ENCODE data around the gene DCAF6. TPM values are rescaled to one million over a fixed set of nuclear protein-coding genes. Genes with fewer than 3 reads are reported as not detected.

Gene DCAF6
- total and polyA plus RNA-seq, 8 donors: 39.7 to 62.7 (median 55.0) TPM

GRCh38 chr1:168042362-168042761, 105.9 kb downstream of the DCAF6 start:
- Histone ChIP-seq H3K36me3 (peaks cover 0 to 25% of the 10 kb centered on the region in 2 donors), H3K4me3 (no peak overlapping the region), H3K9me3 (no peaks in the 10 kb centered on the region), H3K27ac (no peak overlapping the region), H3K27me3 (no peaks in the 10 kb centered on the region), H3K4me1 (no peaks in the 10 kb centered on the region)
- ATAC-seq (no peak), DNase-seq (no peak)
- no peak for TF ChIP-seq CTCF (IDR thresholded peaks at IDR 0.05)
- intact Hi-C loops (cut with DNase I): no loop called here

- intact Hi-C loops (cut with DNase I): no loop called here
- peaks cover 0 to 25% of the 10 kb centered on the region in 2 donors for H3K36me3 ChIP-seq
- no peaks in the 10 kb centered on the region for H3K9me3 ChIP-seq
- ATAC-seq (no peak), DNase-seq (no peak)
- H3K27me3 ChIP-seq: no peaks in the 10 kb centered on the region
- H3K4me3 ChIP-seq: no peak overlapping the region
- no peak overlapping the region for H3K27ac ChIP-seq
- no peak for TF ChIP-seq CTCF (IDR thresholded peaks at IDR 0.05)
- H3K4me1 ChIP-seq: no peaks in the 10 kb centered on the region
Measured at GRCh38 chr1:168045311-168045710, 108.8 kb downstream of the DCAF6 start.

- Histone ChIP-seq H3K9me3 (no peaks in the 10 kb centered on the region), H3K27ac (no peak overlapping the region), H3K27me3 (no peaks in the 10 kb centered on the region), H3K36me3 (peaks cover 0 to 3% of the 10 kb centered on the region in 2 donors), H3K4me1 (no peaks in the 10 kb centered on the region), H3K4me3 (no peak overlapping the region)
- ATAC-seq: no peak
- DNase-seq: no peak
- TF ChIP-seq CTCF (IDR thresholded peaks at IDR 0.05): no peak
- intact Hi-C loops (cut with DNase I): no loop called here
Measured at GRCh38 chr1:168050307-168050706, 113.8 kb downstream of the DCAF6 start.

GRCh38 chr1:168050880-168051279, 114.4 kb downstream of the DCAF6 start:
- Histone ChIP-seq H3K27ac (no peak overlapping the region), H3K36me3 (no peaks in the 10 kb centered on the region), H3K4me1 (no peaks in the 10 kb centered on the region), H3K9me3 (no peaks in the 10 kb centered on the region), H3K4me3 (no peak overlapping the region), H3K27me3 (no peaks in the 10 kb centered on the region)
- no peak for DNase-seq
- TF ChIP-seq CTCF (IDR thresholded peaks at IDR 0.05): no peak
- ATAC-seq: no peak
- intact Hi-C loops (cut with DNase I): no loop called here

- intact Hi-C loops (cut with DNase I): no loop called here
- Histone ChIP-seq H3K4me1 (no peaks in the 10 kb centered on the region), H3K27me3 (no peaks in the 10 kb centered on the region), H3K9me3 (no peaks in the 10 kb centered on the region), H3K4me3 (no peak overlapping the region), H3K27ac (no peak overlapping the region), H3K36me3 (peaks cover 0 to 4% of the 10 kb centered on the region in 2 donors)
- TF ChIP-seq CTCF (IDR thresholded peaks at IDR 0.05): no peak
- DNase-seq: no peak
- no peak for ATAC-seq
Measured at GRCh38 chr1:168053681-168054080, 117.2 kb downstream of the DCAF6 start.
